ENCODE results near the gene SLC22A9. TPM values are rescaled to one million over a fixed set of nuclear protein-coding genes. Genes with fewer than 3 reads are reported as not detected.
"Not testable (repeated sequence)": the region's sequence is repeated elsewhere in the genome, so short reads cannot be mapped to it uniquely, and the experiment has no call there.

Gene SLC22A9
- not detected for total RNA-seq
- long read RNA-seq, result 0 reads

- DNase-seq (no peak), ATAC-seq (no peak)
- intact Hi-C loops (cut with DNase I), result no loop called here
Observed at GRCh38 chr11:63369165-63369970, at the start of gene SLC22A9. Gene SLC22A9, plus strand, starts transcription at chr11:63369785. Its CDS starts 272 bp downstream, at chr11:63370057.

- no peak for ATAC-seq
- no peak for DNase-seq
- intact Hi-C loops (cut with DNase I), result no loop called here
Observed at GRCh38 chr11:63321723-63322122, 47.9 kb upstream of the SLC22A9 start.

- ATAC-seq; DNase-seq; intact Hi-C loops (cut with DNase I): not testable (repeated sequence)
Observed at GRCh38 chr11:63335089-63335488, 34.5 kb upstream of the SLC22A9 start.

GRCh38 chr11:63337070-63337469 is 32.5 kb upstream of the SLC22A9 start:
- no peak for ATAC-seq
- no peak for DNase-seq
- intact Hi-C loops (cut with DNase I), result no loop called here

GRCh38 chr11:63343130-63343529 is 26.5 kb upstream of the SLC22A9 start:
- DNase-seq, result no peak
- intact Hi-C loops (cut with DNase I), result no loop called here
- peak in 1 of 2 donors; percentile 34 for ATAC-seq

- intact Hi-C loops (cut with DNase I), result no loop called here
- ATAC-seq (no peak), DNase-seq (no peak)
Observed at GRCh38 chr11:63352144-63352543, 17.4 kb upstream of the SLC22A9 start.

GRCh38 chr11:63362196-63362793 is 7.3 kb upstream of the SLC22A9 start:
- DNase-seq (no peak), ATAC-seq (no peak)
- intact Hi-C loops (cut with DNase I), result no loop called here

GRCh38 chr11:63369971-63370588 is 495 bp downstream of the SLC22A9 start:
- ATAC-seq (no peak), DNase-seq (no peak)
- intact Hi-C loops (cut with DNase I), result no loop called here

GRCh38 chr11:63371396-63371795 is 1.8 kb downstream of the SLC22A9 start:
- ATAC-seq (no peak), DNase-seq (no peak)
- intact Hi-C loops (cut with DNase I), result no loop called here

- DNase-seq (no peak), ATAC-seq (no peak)
- intact Hi-C loops (cut with DNase I), result no loop called here
Observed at GRCh38 chr11:63375434-63375833, 5.8 kb downstream of the SLC22A9 start.

- DNase-seq (no peak), ATAC-seq (no peak)
- intact Hi-C loops (cut with DNase I), result no loop called here
Observed at GRCh38 chr11:63380130-63380529, 10.5 kb downstream of the SLC22A9 start.

GRCh38 chr11:63395697-63396096 is 26.1 kb downstream of the SLC22A9 start:
- DNase-seq (no peak), ATAC-seq (no peak)
- intact Hi-C loops (cut with DNase I), result no loop called here

GRCh38 chr11:63404161-63404935 is 34.8 kb downstream of the SLC22A9 start:
- peak in 1 of 2 donors; percentile 93 for ATAC-seq
- no peak for DNase-seq

GRCh38 chr11:63405114-63405513 is 35.5 kb downstream of the SLC22A9 start:
- ATAC-seq, result peak in 1 of 2 donors; percentile 63
- intact Hi-C loops (cut with DNase I), result no loop called here
- no peak for DNase-seq

More at GRCh38 chr11:63404161-63404935, 34.8 kb downstream of the SLC22A9 start:
- intact Hi-C loops (cut with DNase I), result no loop called here

- no peak for ATAC-seq
- DNase-seq, result no peak
Observed at GRCh38 chr11:63406458-63406857, 36.9 kb downstream of the SLC22A9 start.

GRCh38 chr11:63417174-63417852 is 47.7 kb downstream of the SLC22A9 start:
- DNase-seq, result no peak
- intact Hi-C loops (cut with DNase I), result no loop called here
- ATAC-seq, result no peak

More at GRCh38 chr11:63406458-63406857, 36.9 kb downstream of the SLC22A9 start:
- intact Hi-C loops (cut with DNase I), result no loop called here

GRCh38 chr11:63427971-63428508 is 58.5 kb downstream of the SLC22A9 start:
- intact Hi-C loops (cut with DNase I), result no loop called here
- ATAC-seq, result no peak
- no peak for DNase-seq

GRCh38 chr11:63430731-63431130 is 61.1 kb downstream of the SLC22A9 start:
- ATAC-seq; intact Hi-C loops (cut with DNase I): not testable (repeated sequence)

GRCh38 chr11:63435351-63435750 is 65.8 kb downstream of the SLC22A9 start:
- DNase-seq; intact Hi-C loops (cut with DNase I); ATAC-seq: not testable (repeated sequence)

More at GRCh38 chr11:63430731-63431130, 61.1 kb downstream of the SLC22A9 start:
- DNase-seq, result not testable (repeated sequence)

All from left cardiac atrium (tissue), 4 donors.